NCI-H2196 (cell line): ENCODE data around the gene SNURF.
"Not testable (repeated sequence)": the region's sequence is repeated elsewhere in the genome, so short reads cannot be mapped to it uniquely, and the experiment has no call there.

Experiments used
- DNase-seq: peaks from one replicate; lab custom pipeline; 2025; ENCODE audit not compliant: unreplicated experiment; lab: John Stamatoyannopoulos, UW

SNURF gene

GRCh38 chr15:24966364-24967103 lies 11.7 kb downstream of the SNURF start:
- DNase-seq = no peak

- no peak for DNase-seq
These were observed 16.3 kb downstream of the SNURF start for GRCh38 chr15:24971052-24971451.

GRCh38 chr15:24971772-24972171 lies 17.0 kb downstream of the SNURF start:
- DNase-seq = no peak

GRCh38 chr15:24972707-24973106 lies 17.9 kb downstream of the SNURF start:
- not testable (repeated sequence) for DNase-seq

- DNase-seq = no peak
These were observed 22.1 kb downstream of the SNURF start for GRCh38 chr15:24976932-24977331.

- DNase-seq = no peak
These were observed 22.9 kb downstream of the SNURF start for GRCh38 chr15:24977686-24978085.

- no peak for DNase-seq
These were observed 30.4 kb downstream of the SNURF start for GRCh38 chr15:24985224-24985623.

GRCh38 chr15:24986653-24987052 lies 31.9 kb downstream of the SNURF start:
- no peak for DNase-seq
